Skeletal muscle cell (primary cell): ENCODE data around the gene NAIP.
"Not testable (repeated sequence)": the region's sequence is repeated elsewhere in the genome, so short reads cannot be mapped to it uniquely, and the experiment has no call there.

Source experiments
- DNase-seq: peaks from one replicate; pipeline ENCODE4 v3.0.0-alpha.2; 2010; ENCODE audit warnings: low read depth
- H3K4me3 ChIP-seq: 2 replicates; pipeline ENCODE4 v1.5.1; 2011; ENCODE audit warnings: low read depth, mild to moderate bottlenecking, control low read depth, low read length, moderate library complexity

The NAIP gene, protein sequence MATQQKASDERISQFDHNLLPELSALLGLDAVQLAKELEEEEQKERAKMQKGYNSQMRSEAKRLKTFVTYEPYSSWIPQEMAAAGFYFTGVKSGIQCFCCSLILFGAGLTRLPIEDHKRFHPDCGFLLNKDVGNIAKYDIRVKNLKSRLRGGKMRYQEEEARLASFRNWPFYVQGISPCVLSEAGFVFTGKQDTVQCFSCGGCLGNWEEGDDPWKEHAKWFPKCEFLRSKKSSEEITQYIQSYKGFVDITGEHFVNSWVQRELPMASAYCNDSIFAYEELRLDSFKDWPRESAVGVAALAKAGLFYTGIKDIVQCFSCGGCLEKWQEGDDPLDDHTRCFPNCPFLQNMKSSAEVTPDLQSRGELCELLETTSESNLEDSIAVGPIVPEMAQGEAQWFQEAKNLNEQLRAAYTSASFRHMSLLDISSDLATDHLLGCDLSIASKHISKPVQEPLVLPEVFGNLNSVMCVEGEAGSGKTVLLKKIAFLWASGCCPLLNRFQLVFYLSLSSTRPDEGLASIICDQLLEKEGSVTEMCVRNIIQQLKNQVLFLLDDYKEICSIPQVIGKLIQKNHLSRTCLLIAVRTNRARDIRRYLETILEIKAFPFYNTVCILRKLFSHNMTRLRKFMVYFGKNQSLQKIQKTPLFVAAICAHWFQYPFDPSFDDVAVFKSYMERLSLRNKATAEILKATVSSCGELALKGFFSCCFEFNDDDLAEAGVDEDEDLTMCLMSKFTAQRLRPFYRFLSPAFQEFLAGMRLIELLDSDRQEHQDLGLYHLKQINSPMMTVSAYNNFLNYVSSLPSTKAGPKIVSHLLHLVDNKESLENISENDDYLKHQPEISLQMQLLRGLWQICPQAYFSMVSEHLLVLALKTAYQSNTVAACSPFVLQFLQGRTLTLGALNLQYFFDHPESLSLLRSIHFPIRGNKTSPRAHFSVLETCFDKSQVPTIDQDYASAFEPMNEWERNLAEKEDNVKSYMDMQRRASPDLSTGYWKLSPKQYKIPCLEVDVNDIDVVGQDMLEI (N-terminal part only)

DNA sequence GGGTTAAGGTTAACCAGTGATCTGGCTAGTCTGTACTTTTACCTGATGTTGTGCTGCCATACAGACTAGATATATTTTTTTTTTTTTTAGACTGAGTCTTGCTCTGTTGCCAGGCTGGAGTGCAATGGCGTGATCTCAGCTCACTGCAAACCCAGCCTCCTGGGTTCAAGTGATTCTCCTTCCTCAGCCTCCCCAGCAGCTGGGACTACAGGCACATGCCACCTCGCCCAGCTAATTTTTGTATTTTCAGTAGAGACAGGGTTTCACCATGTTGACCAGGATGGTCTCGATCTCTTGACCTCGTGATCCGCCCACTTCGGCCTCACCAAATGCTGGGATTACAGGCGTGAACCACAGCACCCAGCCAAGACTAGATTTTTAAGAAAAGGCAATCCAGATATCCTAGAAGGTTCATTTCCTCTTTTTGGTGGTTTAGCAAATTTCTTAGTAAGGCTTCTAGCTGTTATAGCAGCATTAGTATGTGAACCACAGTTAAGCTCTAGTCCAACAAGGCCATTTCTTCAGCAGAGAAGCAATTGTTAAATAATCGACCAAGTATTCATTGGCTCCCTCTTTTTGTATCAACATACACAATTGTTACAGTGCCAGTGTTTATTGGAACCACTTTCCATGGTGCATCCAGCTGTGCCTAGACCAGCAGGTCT is at the start of gene NAIP:
TSS of gene NAIP (minus strand) at position 51 of the 665 bp plus-strand sequence. CDS start 12,424 bp downstream, outside the sequence.
- not testable (repeated sequence) for DNase-seq, H3K4me3 ChIP-seq

DNA sequence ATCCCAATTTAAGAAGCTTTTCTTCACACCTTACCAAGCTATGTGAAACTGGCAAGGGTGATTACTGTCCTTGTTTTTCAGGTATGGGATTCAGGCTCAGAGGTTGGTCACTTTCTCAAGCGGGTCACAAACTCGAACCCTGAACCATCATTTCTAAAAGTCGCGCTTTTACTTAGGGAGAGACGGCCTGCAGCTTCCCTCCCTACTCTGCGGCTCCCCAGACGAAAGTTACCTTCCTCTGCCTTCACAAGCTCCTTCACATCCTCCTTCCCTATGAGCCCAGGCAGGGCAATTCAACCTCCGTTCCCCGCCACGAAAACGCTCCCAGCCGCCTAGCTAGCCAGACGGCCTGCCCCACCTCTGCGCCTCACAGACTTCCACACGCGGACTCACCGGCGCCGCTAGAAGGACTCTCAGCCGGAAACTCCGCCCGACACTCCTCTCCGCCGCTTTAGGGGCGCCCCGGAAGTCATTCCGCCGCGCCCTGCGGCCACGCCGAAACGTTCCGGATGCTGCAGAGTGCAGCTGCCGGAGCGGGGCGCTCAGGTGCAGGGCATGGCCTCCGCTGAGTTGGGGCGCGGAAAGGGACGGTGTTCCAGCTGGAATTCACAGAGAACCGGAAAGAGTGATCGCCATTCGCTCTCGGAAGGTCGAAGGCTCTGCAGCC is 42.3 kb upstream of the NAIP start, which contains the start of gene GTF2H2:
TSS of gene GTF2H2 (minus strand) at position 415 of the 667 bp plus-strand sequence. CDS start 4,913 bp downstream, outside the sequence.
- not testable (repeated sequence) for H3K4me3 ChIP-seq, DNase-seq

DNA sequence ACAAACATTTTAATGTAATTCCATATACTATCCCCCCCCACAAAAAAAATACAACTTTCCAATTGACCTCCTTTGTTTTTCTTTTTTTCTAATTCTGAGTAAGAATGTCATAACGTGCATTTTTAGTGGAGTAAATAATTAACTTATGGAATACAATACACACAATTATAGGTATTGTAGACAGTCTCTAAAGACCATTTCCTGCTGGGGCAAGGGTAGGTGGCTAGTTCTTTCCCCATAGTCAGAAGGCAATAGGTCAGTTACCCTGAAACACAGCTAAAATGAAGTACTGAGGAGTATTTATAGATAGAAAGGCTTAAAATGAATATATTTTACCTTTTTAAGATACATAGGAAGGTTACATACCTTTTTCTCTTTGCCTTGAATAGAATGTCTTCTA is 36.2 kb upstream of the NAIP start:
- H3K4me3 ChIP-seq, DNase-seq: not testable (repeated sequence)

DNA sequence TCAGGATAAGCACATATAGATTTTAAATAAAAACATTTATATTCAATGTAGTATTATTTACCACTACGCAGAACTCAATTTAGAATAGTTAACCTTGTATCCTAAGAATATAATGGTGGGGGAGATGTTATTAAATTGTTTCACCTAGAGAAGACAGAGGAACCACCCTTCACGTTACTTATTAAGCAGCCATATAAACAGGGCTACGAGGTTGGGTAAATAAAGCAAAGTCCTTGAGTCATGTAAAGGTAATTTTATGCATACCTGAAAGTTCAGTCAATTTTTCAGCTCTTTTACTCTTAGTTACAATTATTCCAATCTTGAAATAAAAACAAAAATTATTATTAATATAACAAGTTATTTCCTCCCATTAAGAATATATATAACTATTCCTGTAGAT is 34.3 kb upstream of the NAIP start:
- DNase-seq, result not testable (repeated sequence)

DNA sequence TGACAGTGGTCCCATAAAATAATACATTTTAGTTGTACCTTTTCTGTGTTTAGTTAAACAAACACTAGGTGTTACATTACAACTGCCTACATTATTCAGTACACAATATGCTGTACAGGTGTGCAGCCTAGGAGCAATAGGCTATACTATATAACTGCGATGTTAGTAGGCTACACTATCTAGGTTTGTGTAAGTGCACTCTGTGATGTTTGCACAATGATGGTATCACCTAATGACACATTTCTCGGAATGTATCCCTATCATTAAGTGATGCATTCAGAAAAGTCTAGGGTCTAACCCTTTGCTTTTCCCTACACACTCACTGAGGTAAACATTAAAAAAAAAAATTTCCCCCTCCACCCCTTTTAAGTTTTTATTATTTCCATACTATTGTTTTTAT is 19.7 kb upstream of the NAIP start:
- H3K4me3 ChIP-seq, result not testable (repeated sequence)

More for the DNA sequence above, 34.3 kb upstream of the NAIP start:
- H3K4me3 ChIP-seq, result not testable (repeated sequence)

DNA sequence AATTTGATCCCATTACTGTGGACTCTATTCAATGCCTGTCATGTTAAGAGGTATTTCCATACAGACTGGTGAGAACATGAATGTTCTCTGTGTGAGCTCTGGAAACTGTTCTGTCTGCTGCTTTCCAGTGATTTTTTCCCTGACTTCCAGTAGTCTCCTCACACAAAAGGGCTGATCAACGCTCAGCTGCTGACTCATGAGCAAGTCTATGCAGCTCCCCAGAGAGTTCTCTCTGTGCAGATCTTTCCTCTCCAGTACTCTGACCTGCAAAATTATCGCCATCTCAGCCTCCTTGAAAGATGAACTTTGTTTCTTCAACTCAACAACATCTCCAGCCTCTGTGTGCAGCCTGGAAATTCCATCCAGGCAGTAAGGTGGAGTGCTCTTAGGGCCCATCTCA is 19.0 kb upstream of the NAIP start:
- not testable (repeated sequence) for DNase-seq, H3K4me3 ChIP-seq

More for the DNA sequence above, 19.7 kb upstream of the NAIP start:
- DNase-seq, result not testable (repeated sequence)

DNA sequence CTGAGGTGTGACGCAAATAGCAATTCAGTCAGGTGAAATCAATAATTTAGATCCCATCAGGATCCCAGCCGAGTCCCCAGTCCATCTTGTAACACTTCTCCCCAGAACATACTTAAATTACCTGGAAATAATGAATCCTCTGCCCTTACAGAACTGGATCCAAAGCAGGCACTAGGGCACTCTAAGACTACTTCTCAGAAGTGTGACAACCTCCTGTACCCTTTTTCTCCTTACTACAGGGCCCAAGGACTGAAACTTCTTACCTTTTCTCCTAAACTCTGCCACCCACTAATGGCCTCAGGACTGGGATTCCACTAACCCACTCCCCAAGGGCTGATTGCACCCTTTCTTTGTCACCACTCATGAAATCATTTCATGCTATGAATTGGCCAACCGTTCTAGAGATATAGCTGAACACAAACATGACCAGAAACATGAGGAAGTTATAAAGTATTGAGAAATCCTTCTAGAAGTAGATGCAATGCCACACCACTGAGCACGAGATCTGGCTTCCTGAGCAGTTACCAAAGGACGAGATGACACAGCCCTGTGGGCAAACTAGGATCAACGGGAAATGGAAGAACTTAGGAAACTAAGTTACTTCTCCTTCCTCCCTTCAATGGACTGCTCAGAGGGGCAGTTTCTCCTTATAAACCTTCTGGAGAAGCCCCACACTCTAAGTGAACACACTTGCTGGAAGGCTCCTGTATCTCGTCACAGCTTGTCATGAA is 6.1 kb upstream of the NAIP start:
- H3K4me3 ChIP-seq, DNase-seq: not testable (repeated sequence)

DNA sequence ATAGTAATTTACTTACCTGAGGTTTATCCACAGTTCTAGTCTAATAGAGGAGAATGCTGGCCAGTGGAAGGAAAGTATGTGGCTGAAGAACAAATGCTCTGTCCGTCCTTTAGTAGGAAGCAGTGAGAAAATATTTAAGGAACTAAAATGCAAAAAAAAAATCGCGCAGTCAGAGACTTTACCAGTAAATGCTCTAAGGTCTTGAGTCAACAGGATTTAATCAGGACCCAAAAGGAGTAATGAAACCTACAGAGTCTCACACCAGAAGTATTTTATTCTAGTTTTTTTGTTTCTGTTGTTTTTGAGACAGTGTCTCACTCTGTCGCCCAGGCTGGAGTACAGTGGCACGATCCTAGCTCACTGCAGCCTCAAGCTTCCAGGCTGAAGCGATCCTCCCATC is 4.5 kb downstream of the NAIP start:
- not testable (repeated sequence) for DNase-seq, H3K4me3 ChIP-seq

DNA sequence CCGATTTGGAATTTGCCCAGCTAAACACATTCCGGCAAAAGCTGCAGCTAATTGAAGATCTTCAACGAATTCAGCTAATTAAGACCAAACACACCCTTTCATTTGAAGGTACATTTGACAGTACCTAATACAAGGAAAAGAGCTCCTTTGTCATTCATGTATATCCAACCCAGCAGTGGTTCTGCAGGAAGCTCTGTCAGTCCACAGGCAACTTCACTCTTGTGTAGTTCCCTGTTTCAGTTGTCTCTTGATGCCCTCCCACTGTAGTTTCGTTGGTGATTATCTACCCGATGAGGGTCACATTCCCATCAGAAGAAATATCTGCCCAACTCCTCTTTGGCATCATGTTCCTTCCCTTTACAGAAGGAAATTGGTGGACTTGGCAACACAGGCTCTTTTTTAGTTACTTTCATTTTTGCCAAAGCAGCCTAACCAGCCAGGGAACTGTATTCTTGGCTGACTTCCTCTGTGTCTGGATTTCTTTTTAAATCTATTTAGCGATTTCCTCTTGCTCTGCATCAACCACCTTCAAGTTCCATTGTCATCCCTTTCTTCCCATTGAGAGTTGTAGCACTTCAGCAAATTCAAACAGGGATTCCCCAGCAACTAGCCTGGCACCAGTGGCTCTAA is 6.6 kb downstream of the NAIP start:
- not testable (repeated sequence) for H3K4me3 ChIP-seq, DNase-seq

DNA sequence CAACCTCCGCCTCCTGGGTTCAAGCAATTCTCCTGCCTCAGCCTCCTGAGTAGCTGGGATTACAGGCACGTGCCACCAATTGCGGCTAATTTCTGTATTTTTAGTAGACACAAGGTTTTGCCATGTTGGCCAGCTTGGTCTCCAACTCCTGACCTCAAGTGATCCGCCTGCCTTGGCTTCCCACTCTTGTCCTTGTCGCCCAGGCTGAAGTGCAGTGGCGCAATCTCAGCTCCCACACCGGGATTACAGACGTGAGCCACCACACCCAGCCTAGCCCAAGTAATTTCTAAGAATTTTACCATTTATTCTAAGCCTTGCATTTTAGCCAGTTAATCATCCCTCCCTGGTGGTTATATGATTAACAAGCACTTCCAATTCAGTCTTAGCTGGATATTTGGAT is 11.0 kb downstream of the NAIP start:
- DNase-seq, result no peak
- H3K4me3 ChIP-seq, result no peak overlapping the region

DNA sequence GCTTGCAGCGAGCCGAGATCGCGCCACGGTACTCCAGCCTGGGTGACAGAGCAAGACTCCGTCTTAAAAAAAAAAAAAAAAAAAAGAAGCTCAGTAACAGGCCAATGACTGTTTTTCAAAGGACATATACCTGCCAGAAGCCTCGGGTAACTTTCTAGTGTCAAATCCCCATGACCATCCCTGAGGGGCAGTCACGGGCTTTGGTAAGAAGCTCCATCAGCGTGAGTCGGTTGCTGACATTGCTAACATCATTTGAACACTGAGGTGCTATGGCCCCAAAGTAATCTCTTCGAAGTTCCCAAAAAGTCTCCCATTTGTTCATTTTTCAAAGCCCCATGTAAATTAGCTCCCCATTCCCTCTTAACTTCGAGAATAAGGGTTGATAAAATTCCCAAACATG is 11.6 kb downstream of the NAIP start:
- no peak overlapping the region for H3K4me3 ChIP-seq
- no peak for DNase-seq

DNA sequence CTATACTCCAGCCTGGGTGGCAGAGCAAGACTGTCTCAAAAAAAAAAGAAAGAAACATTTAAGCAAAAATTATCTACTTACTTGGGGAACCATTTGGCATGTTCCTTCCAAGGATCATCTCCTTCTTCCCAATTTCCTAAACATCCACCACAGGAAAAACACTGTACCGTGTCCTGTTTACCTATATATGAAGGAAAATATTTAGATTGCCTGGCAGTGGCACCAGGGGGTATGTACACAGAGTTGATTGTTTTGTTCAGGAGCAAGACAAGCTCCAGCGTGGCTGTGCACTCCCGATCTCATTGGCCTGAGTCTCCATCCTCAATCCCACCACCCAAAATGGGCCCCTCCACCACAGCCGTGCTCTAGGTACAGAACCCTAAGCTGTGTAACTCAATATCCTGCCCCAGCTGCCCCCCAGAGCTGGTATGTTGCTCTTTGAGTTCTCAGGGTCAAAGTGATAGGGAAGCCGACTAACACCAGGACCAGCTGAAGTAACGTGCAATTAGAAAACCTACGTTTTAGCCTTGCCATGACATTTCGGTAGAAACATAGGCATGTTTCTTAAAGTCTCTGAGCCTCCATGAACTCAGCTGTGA is 13.8 kb downstream of the NAIP start:
- H3K4me3 ChIP-seq, result no peak overlapping the region
- no peak for DNase-seq

DNA sequence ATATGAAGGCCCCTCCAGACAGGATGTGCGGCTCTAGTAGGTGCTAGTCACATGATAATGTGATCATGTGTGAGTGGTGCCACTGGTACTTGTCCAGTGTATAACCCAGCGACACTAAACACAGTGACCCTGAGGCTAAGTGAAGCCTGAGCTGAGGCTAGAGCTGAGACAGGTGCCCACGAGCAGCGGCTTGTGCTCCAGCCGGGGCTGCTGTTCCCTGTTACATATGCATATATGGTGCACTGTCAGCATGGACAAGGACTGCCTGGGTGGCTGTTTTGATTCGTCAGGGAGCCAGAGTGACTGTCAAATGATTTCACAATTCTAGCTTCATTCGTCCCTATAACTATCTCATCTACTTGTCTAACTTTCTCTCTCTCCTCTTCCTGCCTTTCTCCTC is 18.2 kb downstream of the NAIP start:
- not testable (repeated sequence) for DNase-seq, H3K4me3 ChIP-seq

DNA sequence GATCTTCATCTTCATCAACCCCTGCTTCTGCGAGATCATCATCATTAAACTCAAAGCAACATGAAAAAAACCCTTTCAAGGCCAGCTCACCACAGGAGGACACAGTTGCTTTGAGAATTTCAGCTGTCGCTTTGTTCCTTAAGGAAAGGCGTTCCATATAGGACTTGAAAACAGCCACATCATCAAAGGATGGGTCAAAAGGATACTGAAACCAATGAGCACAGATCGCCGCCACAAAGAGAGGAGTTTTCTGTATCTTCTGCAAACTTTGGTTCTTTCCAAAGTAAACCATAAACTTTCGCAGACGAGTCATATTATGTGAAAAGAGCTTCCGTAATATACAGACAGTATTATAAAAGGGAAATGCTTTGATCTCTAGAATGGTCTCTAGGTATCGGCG is 40.3 kb downstream of the NAIP start:
- H3K4me3 ChIP-seq, result not testable (repeated sequence)

DNA sequence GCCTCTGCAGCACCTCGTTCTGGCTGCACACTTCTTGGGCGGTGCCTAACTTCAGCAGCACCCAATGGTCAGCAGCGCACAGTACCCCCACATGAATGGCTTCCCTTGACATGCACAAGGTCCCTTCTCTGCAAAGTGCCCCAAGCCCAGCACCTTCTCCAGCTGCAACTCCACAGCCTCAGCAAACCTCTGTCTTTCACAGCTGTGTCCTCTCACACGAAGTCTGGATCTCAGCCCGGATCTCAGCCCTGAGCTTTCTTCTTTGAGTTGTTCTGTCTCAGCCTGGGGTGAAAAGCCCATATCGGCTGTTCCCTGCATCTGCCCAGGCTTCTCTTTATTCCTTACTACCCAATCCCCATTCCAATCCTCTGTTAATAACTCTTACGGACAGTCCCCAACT is 57.9 kb downstream of the NAIP start:
- H3K4me3 ChIP-seq, result not testable (repeated sequence)

More for the DNA sequence above, 40.3 kb downstream of the NAIP start:
- DNase-seq, result not testable (repeated sequence)

DNA sequence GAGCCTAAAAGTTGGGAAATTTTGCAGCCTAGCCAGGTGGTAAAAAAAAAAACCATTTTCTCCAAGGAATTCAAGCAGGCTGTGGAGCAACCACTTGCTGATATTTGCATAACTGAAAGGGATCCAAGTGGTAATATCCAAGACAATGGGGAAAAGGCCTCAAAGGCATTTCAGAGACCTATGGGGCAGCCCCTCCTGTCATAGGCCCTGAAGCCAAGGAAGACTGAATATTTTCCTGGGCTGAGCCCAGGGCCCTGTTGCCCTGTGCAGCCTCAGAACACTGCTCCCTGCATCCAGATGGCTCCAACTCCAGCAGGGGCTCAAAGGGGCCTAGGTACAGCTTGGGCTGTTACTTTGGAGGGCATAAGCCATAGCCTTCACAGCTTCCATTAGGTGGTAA is 60.6 kb downstream of the NAIP start:
- H3K4me3 ChIP-seq, DNase-seq: not testable (repeated sequence)

More for the DNA sequence above, 57.9 kb downstream of the NAIP start:
- not testable (repeated sequence) for DNase-seq

DNA sequence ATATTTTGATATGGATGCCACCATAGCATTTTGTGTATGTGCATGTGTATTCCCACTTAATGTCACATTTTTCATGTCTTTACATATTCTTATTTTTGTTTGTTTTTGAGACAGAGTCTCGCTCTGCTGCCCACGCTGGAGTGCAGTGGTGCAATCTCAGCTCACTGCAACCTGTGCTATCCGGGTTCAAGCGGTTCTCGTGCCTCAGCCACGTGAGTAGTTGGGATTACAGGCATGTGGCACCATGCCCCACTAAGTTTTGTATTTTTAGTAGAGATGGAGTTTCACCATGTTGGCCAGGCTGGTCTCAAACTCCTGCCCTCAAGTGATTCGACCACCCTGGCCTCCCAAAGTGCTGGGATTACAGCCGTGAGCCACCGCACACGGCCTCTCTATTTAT is 72.1 kb downstream of the NAIP start:
- H3K4me3 ChIP-seq, DNase-seq: not testable (repeated sequence)
